Neural progenitor cell (in vitro differentiated cells): Measurements from ENCODE around the gene KIAA1217.

ENCODE experiments used
- CTCF ChIP-seq: fragments of 200-600 bp; sonication (generic); IDR thresholded peaks from 2 replicates; pipeline ENCODE4 v1.5.1; 2017; ENCODE audit warnings: antibody characterized with exemption, mild to moderate bottlenecking
- EZH2 ChIP-seq: fragments of 200-600 bp; sonication (generic); IDR thresholded peaks from 2 replicates; pipeline ENCODE4 v1.6.1; 2017; ENCODE audit warnings: antibody characterized with exemption, mild to moderate bottlenecking, moderate library complexity
- EZH2phosphoT487 ChIP-seq: fragments of 200-600 bp; sonication (generic); IDR thresholded peaks from 2 replicates; pipeline ENCODE4 v1.6.1; 2017; ENCODE audit warnings: antibody characterized with exemption

GRCh38 chr10:24363070-24363469, 154.1 kb downstream of the KIAA1217 start:
- no peak for TF ChIP-seq EZH2phosphoT487
- no peak for TF ChIP-seq CTCF
- TF ChIP-seq EZH2, result no peak
